ENCODE data around the gene MRFAP1L1.

MRFAP1L1 gene

DNA sequence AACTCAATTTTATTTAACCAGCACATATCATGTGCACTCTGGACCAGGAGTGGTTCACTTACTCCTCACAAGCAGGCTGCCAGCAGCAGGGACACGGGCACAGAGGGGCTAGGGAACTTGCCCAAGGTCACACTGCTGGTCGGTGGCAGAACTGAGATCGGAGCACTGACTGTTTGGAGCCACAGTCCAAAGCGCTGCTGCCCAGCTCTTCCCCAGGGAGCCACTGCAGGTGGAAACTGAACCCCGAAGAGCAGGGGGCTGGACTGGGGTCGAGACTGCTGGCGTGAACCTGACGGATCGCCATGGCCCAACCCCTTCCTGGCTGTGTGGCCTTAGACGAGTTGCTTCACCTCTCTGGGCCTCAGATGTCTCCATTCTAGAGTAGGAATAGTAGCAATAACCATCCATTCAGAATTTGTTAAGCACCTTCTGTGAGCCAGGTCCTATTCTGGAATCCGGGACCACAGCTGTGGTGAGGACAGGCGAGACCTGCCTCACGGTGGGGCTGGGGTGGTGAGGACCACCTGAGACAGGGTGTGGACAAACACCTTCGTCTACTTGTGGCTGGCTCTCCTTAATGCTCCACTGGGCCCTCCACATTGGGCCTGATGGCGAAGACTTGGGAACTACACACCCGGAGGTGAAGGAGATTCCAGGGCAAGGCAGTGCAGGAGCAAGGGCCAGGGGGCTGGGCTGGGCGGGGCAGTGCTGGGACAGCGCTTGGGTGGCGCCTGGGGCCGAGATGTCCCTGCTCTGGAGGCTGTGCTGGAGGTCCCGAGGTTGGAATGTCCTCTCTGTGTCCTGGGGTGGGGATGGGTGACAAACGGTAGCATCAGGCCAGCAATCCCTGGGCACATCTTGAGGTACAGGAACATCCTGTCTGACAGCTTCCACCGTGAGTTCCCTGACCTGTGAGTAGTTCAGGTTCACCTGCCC, 40.9 kb upstream of the MRFAP1L1 start:
- Histone ChIP-seq H3K27ac (ENCODE audit: low read depth, low read length, severe bottlenecking) (no peak overlapping the region), H3K36me3 (ENCODE audit: control insufficient read depth, insufficient read depth, low read length) (no peaks in the 10 kb centered on the region), H3K9me3 (ENCODE audit: control insufficient read depth, low read length) (no peaks in the 10 kb centered on the region), H3K4me3 (ENCODE audit: extremely low read depth, insufficient read depth, low read length, poor library complexity, severe bottlenecking) (no peak overlapping the region), H3K4me1 (ENCODE audit: control insufficient read depth, insufficient read depth, low read length, poor library complexity, severe bottlenecking) (peaks cover 14% of the 10 kb centered on the region)
- 93 to 95% methylated on average over 17 to 18 of the region's 23 CpGs for WGBS, 2 experiments (ENCODE audit: insufficient coverage in 2 of 2)

DNA sequence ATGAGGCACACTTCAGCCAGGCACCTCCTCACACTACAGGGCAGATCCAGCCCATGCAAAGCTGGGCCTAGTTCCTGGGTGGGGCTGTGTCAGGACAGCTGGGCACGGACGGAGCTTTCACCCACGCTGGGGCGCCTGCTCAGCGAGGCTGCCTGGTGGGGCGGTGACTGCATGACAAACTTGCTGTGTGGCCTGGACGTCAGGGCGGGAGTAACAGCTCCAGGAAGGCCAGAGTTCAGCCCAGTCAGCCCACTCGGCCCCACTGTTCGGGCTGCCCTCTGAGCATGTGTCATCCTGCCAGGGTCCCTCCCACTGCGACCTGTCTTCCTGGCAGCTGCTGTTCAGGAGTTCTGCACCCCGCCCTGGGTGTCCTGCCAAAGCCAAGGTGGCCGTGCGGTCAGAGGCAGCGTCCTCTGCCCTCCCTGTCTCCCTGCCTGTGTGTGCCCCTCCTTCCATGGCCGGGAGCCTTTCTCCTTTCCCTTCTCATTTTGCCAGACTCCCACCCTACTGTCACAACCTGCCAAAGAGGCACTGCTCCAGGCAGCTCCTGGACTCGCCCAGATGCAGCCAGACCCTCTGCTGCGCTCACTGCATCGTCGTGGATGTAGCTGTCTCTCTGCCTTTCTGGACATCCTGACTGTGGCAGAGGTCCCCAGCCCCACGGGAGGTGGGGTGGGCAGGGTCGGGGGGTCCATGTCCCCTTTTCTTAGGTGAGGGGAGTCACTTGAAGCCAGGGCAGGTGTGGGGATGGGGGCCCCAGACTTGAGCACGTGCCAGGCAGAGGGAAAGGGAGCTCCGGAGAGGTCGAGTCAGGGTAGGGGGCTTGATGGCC, 39.9 kb upstream of the MRFAP1L1 start:
- 84 to 86% methylated on average over 21 to 25 of the region's 25 CpGs for WGBS, 2 experiments (ENCODE audit: insufficient coverage in 2 of 2)
- Histone ChIP-seq H3K9me3 (ENCODE audit: control insufficient read depth, low read length) (no peaks in the 10 kb centered on the region), H3K4me3 (ENCODE audit: extremely low read depth, insufficient read depth, low read length, poor library complexity, severe bottlenecking) (no peak overlapping the region), H3K27ac (ENCODE audit: low read depth, low read length, severe bottlenecking) (no peak overlapping the region), H3K4me1 (ENCODE audit: control insufficient read depth, insufficient read depth, low read length, poor library complexity, severe bottlenecking) (peaks cover 14% of the 10 kb centered on the region), H3K36me3 (ENCODE audit: control insufficient read depth, insufficient read depth, low read length) (no peaks in the 10 kb centered on the region)

DNA sequence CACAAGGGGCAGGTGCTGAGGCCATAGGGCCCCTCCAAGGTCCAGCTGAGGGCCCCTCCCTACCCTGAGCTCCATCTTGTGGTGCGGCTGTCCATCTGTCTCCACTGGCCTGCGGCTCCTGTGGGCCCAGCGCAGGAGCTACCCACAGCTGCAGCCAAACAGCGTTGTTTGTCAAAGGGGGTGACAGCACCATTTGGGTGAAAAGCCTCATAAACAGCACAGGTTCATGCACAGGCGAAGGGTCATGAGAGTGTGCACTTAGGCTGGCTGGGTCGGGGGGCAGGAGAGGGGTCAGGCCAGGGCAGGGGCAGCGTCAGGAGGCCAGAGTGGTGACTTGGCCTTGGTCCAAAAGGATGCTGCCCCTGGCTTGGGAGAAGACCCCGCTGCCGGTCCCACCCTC, 38.6 kb upstream of the MRFAP1L1 start:
- Histone ChIP-seq H3K9me3 (ENCODE audit: control insufficient read depth, low read length) (peaks cover 4% of the 10 kb centered on the region), H3K36me3 (ENCODE audit: control insufficient read depth, insufficient read depth, low read length) (no peaks in the 10 kb centered on the region), H3K27ac (ENCODE audit: low read depth, low read length, severe bottlenecking) (no peak overlapping the region), H3K4me3 (ENCODE audit: extremely low read depth, insufficient read depth, low read length, poor library complexity, severe bottlenecking) (no peak overlapping the region), H3K4me1 (ENCODE audit: control insufficient read depth, insufficient read depth, low read length, poor library complexity, severe bottlenecking) (peaks cover 14% of the 10 kb centered on the region)
- 96 to 100% methylated on average over 6 to 9 of the region's 9 CpGs for WGBS, 2 experiments (ENCODE audit: insufficient coverage in 2 of 2)

DNA sequence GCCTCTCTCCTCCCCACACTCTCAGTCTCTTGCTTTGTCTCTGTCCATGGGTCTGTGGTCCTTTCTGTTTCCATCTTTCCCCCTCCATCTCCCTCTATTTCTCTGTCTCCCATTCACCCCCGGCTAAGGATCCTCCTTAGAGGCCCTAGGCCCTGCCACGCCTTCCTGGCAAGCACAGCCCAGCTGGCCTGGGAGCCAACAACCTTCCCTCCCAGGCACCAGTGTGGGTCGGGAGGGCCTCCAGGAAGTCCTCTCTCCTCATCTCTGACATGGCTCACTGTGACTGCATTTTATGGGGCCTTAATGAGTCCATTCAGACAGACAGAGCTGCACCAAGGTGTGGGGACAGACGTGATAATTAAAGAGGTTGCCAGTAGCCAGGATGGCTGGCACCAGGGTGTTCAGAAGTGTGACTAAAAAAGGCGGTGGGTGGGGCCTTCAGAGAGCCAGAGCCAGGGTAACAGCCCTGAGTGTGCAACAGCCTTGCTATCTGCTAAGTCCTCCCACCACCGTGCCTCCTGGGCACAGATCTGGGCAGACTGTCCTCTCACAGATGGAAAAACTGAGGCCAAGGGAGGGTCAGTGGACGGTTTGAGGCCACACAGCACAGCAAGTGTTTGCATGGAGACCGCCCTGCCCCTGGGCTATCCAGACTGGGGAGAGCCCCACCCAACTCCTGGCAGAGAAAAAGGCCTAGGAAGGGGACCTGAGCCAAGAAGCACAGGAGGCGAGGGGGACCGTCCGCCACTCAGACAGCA, 37.8 kb upstream of the MRFAP1L1 start:
- H3K36me3 ChIP-seq (ENCODE audit: control insufficient read depth, insufficient read depth, low read length): no peaks in the 10 kb centered on the region
- peaks cover 4% of the 10 kb centered on the region for H3K9me3 ChIP-seq (ENCODE audit: control insufficient read depth, low read length)
- H3K27ac ChIP-seq (ENCODE audit: low read depth, low read length, severe bottlenecking): no peak overlapping the region
- peaks cover 14% of the 10 kb centered on the region for H3K4me1 ChIP-seq (ENCODE audit: control insufficient read depth, insufficient read depth, low read length, poor library complexity, severe bottlenecking)
- no peak overlapping the region for H3K4me3 ChIP-seq (ENCODE audit: extremely low read depth, insufficient read depth, low read length, poor library complexity, severe bottlenecking)
- 80 to 90% methylated on average over 8 of the region's 11 CpGs for WGBS, 2 experiments (ENCODE audit: insufficient coverage in 2 of 2)

DNA sequence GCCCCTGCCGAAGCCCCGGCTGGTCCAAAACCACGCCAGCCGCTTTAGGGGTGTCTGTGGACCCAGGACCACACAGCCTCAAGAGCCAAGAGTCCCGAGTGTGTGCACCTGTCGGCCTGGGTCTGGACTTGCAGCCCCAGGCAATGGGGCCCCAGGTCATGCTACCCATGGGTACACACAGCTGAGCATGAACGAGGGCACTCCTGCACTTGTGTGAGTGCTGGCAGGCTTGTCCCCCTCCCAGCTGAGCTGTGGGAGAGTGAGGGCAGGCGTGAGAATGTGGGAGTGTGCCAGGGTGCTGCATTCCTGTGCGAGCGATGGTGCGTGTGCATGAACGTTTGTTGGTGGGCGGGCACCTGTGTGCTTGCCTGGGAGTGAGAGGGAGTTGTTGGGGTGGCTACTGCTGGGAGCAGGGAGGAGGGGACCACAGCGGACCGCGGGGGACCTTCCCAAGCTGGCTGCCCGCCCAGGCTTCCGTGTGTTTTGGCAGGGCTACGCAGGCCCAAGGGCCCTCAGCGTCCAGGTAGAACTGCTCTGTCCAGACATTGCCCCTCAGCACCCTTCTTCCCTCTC, 37.1 kb upstream of the MRFAP1L1 start:
- Histone ChIP-seq H3K27ac (ENCODE audit: low read depth, low read length, severe bottlenecking) (no peak overlapping the region), H3K4me3 (ENCODE audit: extremely low read depth, insufficient read depth, low read length, poor library complexity, severe bottlenecking) (no peak overlapping the region), H3K4me1 (ENCODE audit: control insufficient read depth, insufficient read depth, low read length, poor library complexity, severe bottlenecking) (peaks cover 14% of the 10 kb centered on the region), H3K36me3 (ENCODE audit: control insufficient read depth, insufficient read depth, low read length) (no peaks in the 10 kb centered on the region), H3K9me3 (ENCODE audit: control insufficient read depth, low read length) (peaks cover 4% of the 10 kb centered on the region)
- WGBS, 2 experiments (ENCODE audit: insufficient coverage in 2 of 2): 96% methylated on average over 13 to 15 of the region's 20 CpGs

DNA sequence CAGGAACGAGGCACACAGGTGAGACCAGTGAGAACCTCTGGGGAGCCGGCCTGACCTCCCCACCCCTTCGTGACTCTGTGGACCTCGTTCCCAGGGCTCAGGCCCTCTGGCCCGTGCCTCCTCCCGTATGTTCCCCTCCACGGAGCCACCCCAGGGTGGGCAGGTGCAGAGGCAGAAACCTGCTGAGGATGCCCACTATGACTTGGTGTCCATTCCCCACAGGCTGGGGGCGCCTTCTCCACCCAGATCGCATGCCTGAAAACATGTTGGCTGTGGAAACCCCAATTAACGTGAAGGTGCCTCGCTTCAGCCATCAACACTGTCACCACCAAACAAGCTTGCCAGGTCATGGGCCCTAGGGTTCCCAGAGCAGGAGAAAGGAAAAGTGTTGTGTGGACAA, 33.3 kb upstream of the MRFAP1L1 start:
- 76 to 78% methylated on average over 5 to 7 of the region's 11 CpGs for WGBS, 2 experiments (ENCODE audit: insufficient coverage in 2 of 2)

DNA sequence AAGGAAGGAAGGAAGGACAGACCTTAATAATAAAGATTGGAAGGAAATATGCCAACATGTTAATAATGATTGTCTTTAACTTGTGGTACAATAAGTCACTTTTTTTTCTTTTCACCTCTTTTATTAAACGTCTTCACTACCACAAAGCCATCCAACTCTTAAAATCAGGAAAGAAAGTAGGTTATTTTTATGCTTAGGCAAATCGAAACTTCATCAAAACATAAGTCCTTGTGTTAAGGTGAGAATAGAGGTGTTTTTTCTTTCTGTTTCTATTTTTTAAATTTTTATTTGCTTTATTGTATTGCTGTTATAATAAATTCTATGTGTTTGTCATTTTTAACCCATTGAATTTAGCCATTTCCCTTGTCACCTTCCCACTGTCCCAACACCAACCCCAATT, 32.8 kb upstream of the MRFAP1L1 start:
- no peak overlapping the region for H3K4me3 ChIP-seq (ENCODE audit: extremely low read depth, insufficient read depth, low read length, poor library complexity, severe bottlenecking)

More for the DNA sequence above, 33.3 kb upstream of the MRFAP1L1 start:
- no peaks in the 10 kb centered on the region for H3K36me3 ChIP-seq (ENCODE audit: control insufficient read depth, insufficient read depth, low read length)
- peaks cover 7% of the 10 kb centered on the region for H3K9me3 ChIP-seq (ENCODE audit: control insufficient read depth, low read length)
- H3K4me1 ChIP-seq (ENCODE audit: control insufficient read depth, insufficient read depth, low read length, poor library complexity, severe bottlenecking): peaks cover 6% of the 10 kb centered on the region
- H3K4me3 ChIP-seq (ENCODE audit: extremely low read depth, insufficient read depth, low read length, poor library complexity, severe bottlenecking): no peak overlapping the region
- H3K27ac ChIP-seq (ENCODE audit: low read depth, low read length, severe bottlenecking): no peak overlapping the region

DNA sequence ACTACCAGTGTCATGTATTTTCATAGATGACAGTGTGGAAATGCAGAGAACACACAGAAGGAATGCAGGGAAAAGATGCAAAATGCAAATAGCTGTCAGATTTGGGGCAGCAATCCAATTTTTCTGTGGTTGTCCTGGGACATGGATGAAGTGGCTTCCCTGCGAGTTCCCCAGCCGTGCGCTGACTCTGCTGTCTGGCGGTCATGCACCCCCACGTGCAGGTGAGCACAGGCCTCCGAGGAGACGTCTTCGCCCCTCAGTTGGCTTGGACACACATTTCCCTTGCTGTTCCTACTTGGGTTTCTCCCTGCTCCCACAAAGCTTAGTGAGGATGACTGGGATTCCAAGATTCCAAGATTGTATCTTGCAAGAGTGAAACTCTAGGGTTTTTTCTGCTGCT, 30.7 kb upstream of the MRFAP1L1 start:
- Histone ChIP-seq H3K4me1 (ENCODE audit: control insufficient read depth, insufficient read depth, low read length, poor library complexity, severe bottlenecking) (no peaks in the 10 kb centered on the region), H3K9me3 (ENCODE audit: control insufficient read depth, low read length) (peaks cover 7% of the 10 kb centered on the region), H3K36me3 (ENCODE audit: control insufficient read depth, insufficient read depth, low read length) (no peaks in the 10 kb centered on the region), H3K27ac (ENCODE audit: low read depth, low read length, severe bottlenecking) (no peak overlapping the region), H3K4me3 (ENCODE audit: extremely low read depth, insufficient read depth, low read length, poor library complexity, severe bottlenecking) (no peak overlapping the region)
- 94 to 98% methylated on average over 8 of the region's 8 CpGs for WGBS, 2 experiments (ENCODE audit: insufficient coverage in 2 of 2)

More for the DNA sequence above, 32.8 kb upstream of the MRFAP1L1 start:
- no peak overlapping the region for H3K27ac ChIP-seq (ENCODE audit: low read depth, low read length, severe bottlenecking)
- H3K9me3 ChIP-seq (ENCODE audit: control insufficient read depth, low read length): peaks cover 7% of the 10 kb centered on the region
- no peaks in the 10 kb centered on the region for H3K36me3 ChIP-seq (ENCODE audit: control insufficient read depth, insufficient read depth, low read length)
- no CpG with 5 or more reads among the region's 2 CpGs for WGBS, 2 experiments (ENCODE audit: insufficient coverage in 2 of 2)
- H3K4me1 ChIP-seq (ENCODE audit: control insufficient read depth, insufficient read depth, low read length, poor library complexity, severe bottlenecking): peaks cover 6% of the 10 kb centered on the region

DNA sequence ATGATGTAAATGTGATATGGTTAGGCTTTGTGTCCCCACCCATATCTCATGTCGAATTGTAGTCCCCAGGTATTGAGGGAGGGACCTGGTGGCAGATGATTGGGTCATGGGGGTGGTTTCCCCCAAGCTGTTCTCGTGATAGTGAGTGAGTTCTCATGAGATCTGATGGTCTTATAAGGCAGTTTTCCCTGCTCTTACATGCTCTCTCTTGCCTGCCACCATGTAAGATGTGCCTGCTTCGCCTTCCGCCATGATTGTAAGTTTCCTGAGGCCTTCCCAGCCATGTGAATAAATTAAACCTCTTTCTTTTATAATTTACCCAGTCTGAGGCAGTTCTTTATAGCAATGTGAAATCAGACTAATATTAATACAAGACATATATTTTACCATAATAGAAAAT, 30.3 kb upstream of the MRFAP1L1 start:
- Histone ChIP-seq H3K9me3 (ENCODE audit: control insufficient read depth, low read length) (peaks cover 7% of the 10 kb centered on the region), H3K36me3 (ENCODE audit: control insufficient read depth, insufficient read depth, low read length) (no peaks in the 10 kb centered on the region), H3K4me3 (ENCODE audit: extremely low read depth, insufficient read depth, low read length, poor library complexity, severe bottlenecking) (no peak overlapping the region), H3K4me1 (ENCODE audit: control insufficient read depth, insufficient read depth, low read length, poor library complexity, severe bottlenecking) (no peaks in the 10 kb centered on the region), H3K27ac (ENCODE audit: low read depth, low read length, severe bottlenecking) (no peak overlapping the region)
- 87 to 95% methylated on average over 2 to 3 of the region's 4 CpGs for WGBS, 2 experiments (ENCODE audit: insufficient coverage in 2 of 2)

DNA sequence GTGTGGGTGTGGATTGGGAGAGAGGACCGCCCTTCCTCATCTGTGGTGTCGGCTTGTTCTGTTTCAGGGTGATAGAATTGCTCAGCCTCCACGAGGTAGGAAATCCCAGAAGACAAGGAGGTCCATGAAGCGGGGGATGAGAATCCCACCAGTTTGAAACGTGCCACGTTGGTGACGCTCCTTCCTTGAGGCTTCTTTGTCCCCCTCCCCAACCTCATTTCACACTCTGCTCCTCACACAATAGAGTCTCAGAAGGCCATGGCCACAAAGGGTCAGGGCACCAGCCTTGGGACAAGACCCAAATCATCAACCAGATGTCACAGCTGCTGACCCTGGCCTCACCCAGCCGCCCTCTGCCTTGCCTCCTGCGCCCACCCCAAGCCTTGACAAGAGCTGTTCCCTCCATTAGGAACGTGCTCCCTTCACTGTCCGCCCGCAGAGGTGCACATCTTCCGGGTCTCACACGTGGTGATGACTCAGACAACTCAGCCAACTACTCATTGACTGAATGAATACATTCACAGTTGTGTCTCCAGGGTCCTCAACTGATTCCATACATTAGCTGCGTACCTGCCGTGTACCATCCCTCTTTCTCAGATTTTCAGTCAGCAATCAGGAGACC, 24.6 kb upstream of the MRFAP1L1 start:
- H3K27ac ChIP-seq (ENCODE audit: low read depth, low read length, severe bottlenecking): no peak overlapping the region
- WGBS, 2 experiments (ENCODE audit: insufficient coverage in 2 of 2): 93 to 95% methylated on average over 13 to 15 of the region's 16 CpGs
- no peaks in the 10 kb centered on the region for H3K36me3 ChIP-seq (ENCODE audit: control insufficient read depth, insufficient read depth, low read length)
- H3K4me1 ChIP-seq (ENCODE audit: control insufficient read depth, insufficient read depth, low read length, poor library complexity, severe bottlenecking): peaks cover 9% of the 10 kb centered on the region
- no peak overlapping the region for H3K4me3 ChIP-seq (ENCODE audit: extremely low read depth, insufficient read depth, low read length, poor library complexity, severe bottlenecking)
- H3K9me3 ChIP-seq (ENCODE audit: control insufficient read depth, low read length): no peaks in the 10 kb centered on the region
